A549 (cell line): ENCODE data around the gene ABLIM1. TPM values are rescaled to one million over a fixed set of nuclear protein-coding genes. Genes with fewer than 3 reads are reported as not detected.

Experiments
- ATAC-seq, 2 experiments: fragments of 200-7000 bp in 1 of 2; fragments of >200 bp in 1 of 2; cut with Nextera tagmentation in 1 of 2; cut with Tn5 transposase in 1 of 2; 3 replicates each; pipeline versions ENCODE4 v1.8.0 to v1.9.1; 2018 to 2020; ENCODE audit warnings: mild to moderate bottlenecking in 1 of 2, moderate library complexity in 1 of 2
- CTCF ChIA-PET: fragments of 300-600 bp; sonication (Branson Sonifier 250); formaldehyde crosslinking; extraction: SDS; loops from one replicate; lab custom pipeline; 2021; ENCODE audit warnings: antibody characterized with exemption, inconsistent platforms; lab: Yijun Ruan, JAX
- POLR2A ChIA-PET: fragments of 350-600 bp; formaldehyde crosslinking; extraction: SDS; loops from one replicate; lab custom pipeline; 2021; ENCODE audit warnings: antibody characterized with exemption, inconsistent platforms; lab: Yijun Ruan, JAX
- DNase-seq, 2 experiments: peaks; one replicate each; pipeline versions ENCODE4 v3.0.0 to v3.0.0-alpha.2; 2011 to 2016; ENCODE audit warnings: low read depth in 1 of 2, low spot score in 1 of 2
- FAIRE-seq: peaks from 2 replicates; lab custom pipeline; 2011; peaks lifted over from hg19 to GRCh38; lab: Jason Lieb, UNC
- H3K27ac ChIP-seq, 2 experiments: fragments of >200 bp; sonication (Bioruptor Twin); formaldehyde crosslinking; 3 replicates each; pipeline ENCODE4 v1.5.1; 2016 to 2017
- H3K4me1 ChIP-seq: fragments of >200 bp; sonication (Bioruptor Twin); formaldehyde crosslinking; 3 replicates; pipeline ENCODE4 v1.6.1; 2016
- H3K4me2 ChIP-seq: fragments of >200 bp; sonication (Bioruptor Twin); formaldehyde crosslinking; 3 replicates; pipeline ENCODE4 v1.6.1; 2016
- H3K4me3 ChIP-seq: fragments of >200 bp; sonication (Bioruptor Twin); formaldehyde crosslinking; 3 replicates; pipeline ENCODE4 v1.5.1; 2016
- H3K9me3 ChIP-seq: fragments of >200 bp; sonication (Bioruptor Twin); formaldehyde crosslinking; 3 replicates; pipeline ENCODE4 v1.6.1; 2016
- CEBPB ChIP-seq, 2 experiments: fragments of >200 bp in 1 of 2; sonication (Bioruptor Twin) in 1 of 2; formaldehyde crosslinking in 1 of 2; IDR thresholded peaks; 2 replicates each; pipeline ENCODE4 v1.6.1; 2012 to 2016
- CHD4 ChIP-seq: fragments of 200-600 bp; sonication (generic); IDR thresholded peaks from 2 replicates; pipeline ENCODE4 v1.6.1; 2016; ENCODE audit warnings: antibody characterized with exemption, mild to moderate bottlenecking, borderline replicate concordance
- EHF ChIP-seq: fragments of 250-450 bp; sonication (Bioruptor Pico); IDR thresholded peaks from 2 replicates; pipeline ENCODE4 v1.5.0; 2020; ENCODE audit warnings: mild to moderate bottlenecking
- EHMT2 ChIP-seq: fragments of 200-600 bp; sonication (generic); IDR thresholded peaks from 2 replicates; pipeline ENCODE4 v1.6.1; 2016; ENCODE audit warnings: antibody characterized with exemption, low read depth, mild to moderate bottlenecking, moderate library complexity
- EP300 ChIP-seq, 2 experiments: fragments of >200 bp; sonication (Bioruptor Twin); formaldehyde crosslinking; IDR thresholded peaks; 2 replicates in 1 of 2; 3 replicates in 1 of 2; pipeline ENCODE4 v1.6.1; 2016 to 2017
- FOSL2 ChIP-seq, 2 experiments: fragments of 450-650 bp in 1 of 2; fragments of >200 bp in 1 of 2; sonication (Bioruptor Twin) in 1 of 2; formaldehyde crosslinking; IDR thresholded peaks; 2 replicates each; pipeline versions ENCODE4 v1.5.0 to v1.6.1; 2016 to 2020; ENCODE audit warnings: mild to moderate bottlenecking in 1 of 2, moderate library complexity in 1 of 2
- HOXA7 ChIP-seq: fragments of 250-450 bp; sonication (Bioruptor Pico); IDR thresholded peaks from 2 replicates; pipeline ENCODE4 v1.5.0; 2020; ENCODE audit warnings: mild to moderate bottlenecking, moderate library complexity
- HOXB13 ChIP-seq: fragments of 250-450 bp; sonication (Bioruptor Pico); IDR thresholded peaks from 2 replicates; pipeline ENCODE4 v1.5.0; 2020; ENCODE audit warnings: low read depth, mild to moderate bottlenecking, moderate library complexity
- HOXB5 ChIP-seq: fragments of 250-450 bp; sonication (Bioruptor Pico); IDR thresholded peaks from 2 replicates; pipeline ENCODE4 v1.5.0; 2020; ENCODE audit warnings: mild to moderate bottlenecking, moderate library complexity
- KDM5A ChIP-seq: fragments of 200-600 bp; sonication (generic); IDR thresholded peaks from 2 replicates; pipeline ENCODE4 v1.6.1; 2016; ENCODE audit warnings: antibody characterized with exemption, mild to moderate bottlenecking
- NFE2L2 ChIP-seq: fragments of 150-350 bp; conservative IDR thresholded peaks from 2 replicates; pipeline ENCODE4 v1.6.1; 2014; ENCODE audit warnings: low read length
- NR3C1 ChIP-seq: fragments of >200 bp; sonication (Bioruptor Twin); formaldehyde crosslinking; IDR thresholded peaks from 3 replicates; pipeline ENCODE4 v1.6.1; 2017
- POLR2A ChIP-seq: IDR thresholded peaks from 2 replicates; pipeline ENCODE4 v1.6.1; 2012; ENCODE audit warnings: mild to moderate bottlenecking, low read length
- POLR2AphosphoS2 ChIP-seq: conservative IDR thresholded peaks from 2 replicates; pipeline ENCODE4 v1.6.1; 2012; ENCODE audit warnings: low read length, improper control_type of control experiment, inconsistent platforms
- RNF2 ChIP-seq: fragments of 200-600 bp; sonication (generic); IDR thresholded peaks from 2 replicates; pipeline ENCODE4 v1.6.1; 2016; ENCODE audit warnings: low read depth, mild to moderate bottlenecking, antibody characterized with exemption, moderate library complexity, borderline replicate concordance
- SREBF2 ChIP-seq: fragments of 450-650 bp; IDR thresholded peaks from 2 replicates; pipeline ENCODE4 v1.6.1; 2014; ENCODE audit warnings: mild to moderate bottlenecking, moderate library complexity
- TFCP2L1 ChIP-seq: fragments of 250-450 bp; sonication (Bioruptor Pico); IDR thresholded peaks from 2 replicates; pipeline ENCODE4 v1.5.0; 2021; ENCODE audit warnings: mild to moderate bottlenecking
- ZC3H11A ChIP-seq: fragments of 450-650 bp; IDR thresholded peaks from 2 replicates; pipeline ENCODE4 v1.6.1; 2014; ENCODE audit warnings: antibody characterized with exemption, mild to moderate bottlenecking
- ZFP36 ChIP-seq: fragments of 450-650 bp; IDR thresholded peaks from 2 replicates; pipeline ENCODE4 v1.6.1; 2014; ENCODE audit warnings: borderline replicate concordance; ENCODE audit not compliant: partially characterized antibody
- WGBS: methylation state at CpG from one replicate; pipeline ENCODE4 v1.1.6; 2017; ENCODE audit errors: missing lambda C conversion rate; 5-methylcytosine and 5-hydroxymethylcytosine counted together
- polyA plus RNA-seq, 4 experiments: library from polyadenylated mRNA; depleted of rRNA in 3 of 4; stranded (reverse); fragments of >200 nt; fragmentation: RNase III in 1 of 4; extraction: RNeasy Plus Mini Kit Qiagen cat#74134 plus additional on column Dnase treatment in 1 of 4; gene quantifications; 2 replicates in 3 of 4; 3 replicates in 1 of 4; pipeline ENCODE4 v1.2.3, GENCODE V29; 2011 to 2017
- TF ChIP-seq, protein P1 (sequence below): fragments of >200 bp; sonication (Bioruptor Twin); formaldehyde crosslinking; IDR thresholded peaks from 3 replicates; pipeline ENCODE4 v1.6.1; 2016
- TF ChIP-seq, protein P2 (sequence below): IDR thresholded peaks from 2 replicates; pipeline ENCODE4 v1.6.1; 2012; ENCODE audit warnings: low read depth, borderline replicate concordance
- TF ChIP-seq, protein P3 (sequence below): IDR thresholded peaks from 2 replicates; pipeline ENCODE4 v1.6.1; 2012
- TF ChIP-seq, protein P4 (sequence below): IDR thresholded peaks from 2 replicates; pipeline ENCODE4 v1.6.1; 2012
- TF ChIP-seq, protein P5 (sequence below): fragments of >200 bp; sonication (Bioruptor Twin); formaldehyde crosslinking; IDR thresholded peaks from 2 replicates; pipeline ENCODE4 v1.6.1; 2016

The ABLIM1 gene
- polyA plus RNA-seq, 2 of the 4 experiments (the other 2 are of a cell fraction) = 21.4 to 70.2 TPM

DNA sequence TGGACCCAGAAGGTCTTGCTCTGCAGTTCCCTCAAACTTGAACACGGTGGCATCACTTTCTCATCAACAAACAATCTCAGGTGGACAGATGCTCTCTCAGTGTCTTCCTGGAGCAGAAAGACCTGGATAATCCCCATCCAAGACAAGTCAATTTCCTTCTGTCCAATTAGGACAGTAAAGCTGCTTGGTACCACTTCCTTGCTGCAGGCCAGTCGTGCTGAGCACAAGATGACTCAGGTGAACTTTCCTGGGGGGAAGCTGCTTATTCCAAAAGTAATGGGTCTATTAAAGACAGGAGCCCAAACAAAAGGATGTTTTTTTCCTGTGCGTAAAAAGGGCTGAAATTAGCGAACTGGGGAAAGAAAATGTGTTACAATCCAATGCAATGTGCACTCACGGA, 146.2 kb downstream of the ABLIM1 start (continued):
- TF ChIP-seq, protein P1, sequence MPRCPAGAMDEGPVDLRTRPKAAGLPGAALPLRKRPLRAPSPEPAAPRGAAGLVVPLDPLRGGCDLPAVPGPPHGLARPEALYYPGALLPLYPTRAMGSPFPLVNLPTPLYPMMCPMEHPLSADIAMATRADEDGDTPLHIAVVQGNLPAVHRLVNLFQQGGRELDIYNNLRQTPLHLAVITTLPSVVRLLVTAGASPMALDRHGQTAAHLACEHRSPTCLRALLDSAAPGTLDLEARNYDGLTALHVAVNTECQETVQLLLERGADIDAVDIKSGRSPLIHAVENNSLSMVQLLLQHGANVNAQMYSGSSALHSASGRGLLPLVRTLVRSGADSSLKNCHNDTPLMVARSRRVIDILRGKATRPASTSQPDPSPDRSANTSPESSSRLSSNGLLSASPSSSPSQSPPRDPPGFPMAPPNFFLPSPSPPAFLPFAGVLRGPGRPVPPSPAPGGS = no peak
- TF ChIP-seq RNF2 = no peak

DNA sequence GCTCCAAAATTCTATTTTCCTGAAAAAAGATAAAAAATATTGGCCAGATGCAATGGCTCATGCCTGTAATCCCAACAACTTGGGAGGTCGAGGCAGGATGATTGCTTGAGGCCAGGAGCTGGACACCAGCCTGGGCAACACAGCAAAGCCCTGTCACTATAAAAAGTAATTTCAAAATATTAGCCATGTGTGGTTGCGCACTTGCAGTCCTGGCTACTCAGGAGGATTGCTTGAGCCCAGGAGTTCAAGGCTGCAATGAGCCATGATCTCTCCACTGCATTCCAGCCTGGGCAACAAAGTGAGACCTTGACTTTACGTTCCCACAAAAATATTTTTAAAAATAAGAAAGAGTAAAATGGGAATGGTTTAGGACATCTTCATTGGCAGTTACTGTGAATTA, 149.7 kb downstream of the ABLIM1 start:
- 97% methylated on average over 3 of the region's 3 CpGs for WGBS
- no peaks in the 10 kb centered on the region for H3K9me3 ChIP-seq
- ChIA-PET POLR2A (no interaction called here), CTCF (interaction anchor here (1.0 kb wide), 1 partner anchor 37 kb away, joined by 5 read pairs; no protein-coding TSS in a partner anchor)
- TF ChIP-seq POLR2A (no peak), EHF (CRISPR knock-in tag) (no peak), FOSL2 (IDR thresholded peaks at IDR 0.05) (no peak), FOSL2 (CRISPR knock-in tag; IDR thresholded peaks at IDR 0.05) (no peak), SREBF2 (no peak), EP300 (IDR thresholded peaks at IDR 0.05) (no peak), POLR2AphosphoS2 (no peak), CHD4 (no peak), HOXB13 (CRISPR knock-in tag) (no peak), EHMT2 (no peak), ZFP36 (no peak), HOXA7 (CRISPR knock-in tag) (no peak), CEBPB (IDR thresholded peaks at IDR 0.05) (no peak), NFE2L2 (no peak), ZC3H11A (no peak), TFCP2L1 (CRISPR knock-in tag) (no peak)
- TF ChIP-seq, protein P2, sequence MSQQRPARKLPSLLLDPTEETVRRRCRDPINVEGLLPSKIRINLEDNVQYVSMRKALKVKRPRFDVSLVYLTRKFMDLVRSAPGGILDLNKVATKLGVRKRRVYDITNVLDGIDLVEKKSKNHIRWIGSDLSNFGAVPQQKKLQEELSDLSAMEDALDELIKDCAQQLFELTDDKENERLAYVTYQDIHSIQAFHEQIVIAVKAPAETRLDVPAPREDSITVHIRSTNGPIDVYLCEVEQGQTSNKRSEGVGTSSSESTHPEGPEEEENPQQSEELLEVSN = no peak
- TF ChIP-seq, protein P3, sequence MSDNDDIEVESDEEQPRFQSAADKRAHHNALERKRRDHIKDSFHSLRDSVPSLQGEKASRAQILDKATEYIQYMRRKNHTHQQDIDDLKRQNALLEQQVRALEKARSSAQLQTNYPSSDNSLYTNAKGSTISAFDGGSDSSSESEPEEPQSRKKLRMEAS = no peak
- TF ChIP-seq, protein P1 = no peak
- TF ChIP-seq, protein P4, sequence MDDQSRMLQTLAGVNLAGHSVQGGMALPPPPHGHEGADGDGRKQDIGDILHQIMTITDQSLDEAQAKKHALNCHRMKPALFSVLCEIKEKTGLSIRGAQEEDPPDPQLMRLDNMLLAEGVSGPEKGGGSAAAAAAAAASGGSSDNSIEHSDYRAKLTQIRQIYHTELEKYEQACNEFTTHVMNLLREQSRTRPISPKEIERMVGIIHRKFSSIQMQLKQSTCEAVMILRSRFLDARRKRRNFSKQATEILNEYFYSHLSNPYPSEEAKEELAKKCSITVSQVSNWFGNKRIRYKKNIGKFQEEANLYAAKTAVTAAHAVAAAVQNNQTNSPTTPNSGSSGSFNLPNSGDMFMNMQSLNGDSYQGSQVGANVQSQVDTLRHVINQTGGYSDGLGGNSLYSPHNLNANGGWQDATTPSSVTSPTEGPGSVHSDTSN = no peak
- DNase-seq = no peak
- H3K4me1 ChIP-seq = peaks cover 40% of the 10 kb centered on the region
- no peak for FAIRE-seq
- no peak for ATAC-seq
- no peak overlapping the region; a peak in 1 of 6 replicates for H3K27ac ChIP-seq
- no peak overlapping the region for H3K4me3 ChIP-seq
- peak overlapping the region; percentile 48; the same call in 1 of the 3 replicates for H3K4me2 ChIP-seq

DNA sequence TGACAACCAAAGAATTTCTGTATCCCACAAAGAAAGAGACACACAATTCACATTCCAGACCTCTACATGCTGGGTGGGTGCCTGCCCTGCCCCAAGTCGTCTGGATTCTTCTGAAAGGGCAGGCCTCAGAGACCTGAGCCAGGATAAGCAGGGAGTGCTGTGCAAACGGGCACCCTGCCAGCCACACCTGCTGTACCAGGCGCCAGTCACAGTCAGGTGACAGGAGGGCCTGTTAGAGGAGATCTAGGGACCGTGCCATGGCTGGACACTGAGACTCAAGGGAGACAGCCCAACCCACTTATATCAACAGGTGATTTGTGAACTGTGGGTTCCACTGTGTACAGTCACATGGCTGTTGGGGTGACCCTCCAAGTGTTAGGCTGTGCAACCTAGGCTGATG, 150.6 kb downstream of the ABLIM1 start:
- DNase-seq (peak in 1 of 2 experiments; percentile 48), ATAC-seq (peak; percentile 33 to 57; a peak in 5 of 6 replicates), FAIRE-seq (no peak)
- TF ChIP-seq, protein P1 = no peak
- TF ChIP-seq KDM5A = no peak
- TF ChIP-seq, protein P5, sequence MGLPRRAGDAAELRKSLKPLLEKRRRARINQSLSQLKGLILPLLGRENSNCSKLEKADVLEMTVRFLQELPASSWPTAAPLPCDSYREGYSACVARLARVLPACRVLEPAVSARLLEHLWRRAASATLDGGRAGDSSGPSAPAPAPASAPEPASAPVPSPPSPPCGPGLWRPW = no peak
- no peak for TF ChIP-seq HOXB5 (CRISPR knock-in tag)
- no peak for TF ChIP-seq NR3C1
- 7% methylated on average over 3 of the region's 4 CpGs for WGBS
- H3K4me2 ChIP-seq = peak overlapping the region; percentile 48
- ChIA-PET CTCF (interaction anchor here (1.0 kb wide), 1 partner anchor 36 kb away, joined by 5 read pairs; no protein-coding TSS in a partner anchor), POLR2A (no interaction called here)
- H3K9me3 ChIP-seq = no peaks in the 10 kb centered on the region
- H3K4me1 ChIP-seq = peaks cover 40% of the 10 kb centered on the region
- peak overlapping the region; percentile 8 to 63; a peak in 3 of 6 replicates for H3K27ac ChIP-seq
- no peak overlapping the region for H3K4me3 ChIP-seq
